HG02588 (cell line): ENCODE results near the gene ITFG2.
"Not testable (repeated sequence)": the region's sequence is repeated elsewhere in the genome, so short reads cannot be mapped to it uniquely, and the experiment has no call there.

Experiments used
- ATAC-seq: cut with Tn5 transposase; IDR thresholded peaks from one replicate; pipeline ENCODE4 v1.9.1; 2021; ENCODE audit warnings: mild to moderate bottlenecking, moderate library complexity; ENCODE audit not compliant: unreplicated experiment

The ITFG2 gene

GRCh38 chr12:2858944-2859421 is 46.5 kb downstream of the ITFG2 start:
- no peak for ATAC-seq

- no peak for ATAC-seq
These were observed 47.7 kb downstream of the ITFG2 start for GRCh38 chr12:2860170-2860569.

GRCh38 chr12:2862876-2863275 is 50.4 kb downstream of the ITFG2 start:
- ATAC-seq, result no peak

GRCh38 chr12:2863402-2863801 is 50.9 kb downstream of the ITFG2 start:
- ATAC-seq, result not testable (repeated sequence)

- no peak for ATAC-seq
These were observed 51.7 kb downstream of the ITFG2 start for GRCh38 chr12:2864198-2864597.

GRCh38 chr12:2868986-2869632 is 56.6 kb downstream of the ITFG2 start:
- not testable (repeated sequence) for ATAC-seq
